GM10266 (cell line): Measurements from ENCODE around the gene KLHL12.

Experiments used
- DNase-seq: peaks from one replicate; pipeline ENCODE4 v3.0.0; 2012; ENCODE audit errors: extremely low spot score
- CTCF ChIP-seq: IDR thresholded peaks from 2 replicates; pipeline ENCODE4 v1.5.1; 2012; ENCODE audit warnings: mild to moderate bottlenecking, low read depth; ENCODE audit not compliant: control insufficient read depth, insufficient read depth; ENCODE audit errors: missing control alignments

Gene KLHL12

GRCh38 chr1:202880961-202881460, 46.0 kb downstream of the KLHL12 start:
- no peak for TF ChIP-seq CTCF
- no peak for DNase-seq

GRCh38 chr1:202880062-202880461, 47.0 kb downstream of the KLHL12 start:
- TF ChIP-seq CTCF = no peak
- no peak for DNase-seq

GRCh38 chr1:202879128-202879527, 47.9 kb downstream of the KLHL12 start:
- DNase-seq = no peak
- no peak for TF ChIP-seq CTCF

- no peak for DNase-seq
- no peak for TF ChIP-seq CTCF
These were observed 54.0 kb downstream of the KLHL12 start for GRCh38 chr1:202873026-202873425.

- TF ChIP-seq CTCF = no peak
- DNase-seq = no peak
These were observed 55.7 kb downstream of the KLHL12 start for GRCh38 chr1:202871367-202871766.

- no peak for DNase-seq
- TF ChIP-seq CTCF = no peak
These were observed 64.1 kb downstream of the KLHL12 start for GRCh38 chr1:202862679-202863560.
